ENCODE data around the gene MPHOSPH6.
"Not testable (repeated sequence)": the region's sequence is repeated elsewhere in the genome, so short reads cannot be mapped to it uniquely, and the experiment has no call there.

The MPHOSPH6 gene

GRCh38 chr16:82175627-82176026 lies 5.6 kb upstream of the MPHOSPH6 start:
- no peak for DNase-seq (ENCODE audit: low read depth, low spot score)

GRCh38 chr16:82167670-82168069 lies 2.4 kb downstream of the MPHOSPH6 start:
- no peak for DNase-seq (ENCODE audit: low read depth, low spot score)

- DNase-seq (ENCODE audit: low read depth, low spot score): no peak
Observed at GRCh38 chr16:82160226-82160625, 9.8 kb downstream of the MPHOSPH6 start.

- no peak for DNase-seq (ENCODE audit: low read depth, low spot score)
Observed at GRCh38 chr16:82157836-82158235, 12.2 kb downstream of the MPHOSPH6 start.

GRCh38 chr16:82157534-82157812 lies 12.6 kb downstream of the MPHOSPH6 start:
- no peak for DNase-seq (ENCODE audit: low read depth, low spot score)

- DNase-seq (ENCODE audit: low read depth, low spot score): no peak
Observed at GRCh38 chr16:82156761-82157533, 13.1 kb downstream of the MPHOSPH6 start.

GRCh38 chr16:82152641-82153112 lies 17.3 kb downstream of the MPHOSPH6 start:
- no peak for DNase-seq (ENCODE audit: low read depth, low spot score)

- DNase-seq (ENCODE audit: low read depth, low spot score): no peak
Observed at GRCh38 chr16:82152196-82152595, 17.8 kb downstream of the MPHOSPH6 start.

GRCh38 chr16:82150549-82150948 lies 19.5 kb downstream of the MPHOSPH6 start:
- DNase-seq (ENCODE audit: low read depth, low spot score): no peak

GRCh38 chr16:82149536-82149935 lies 20.5 kb downstream of the MPHOSPH6 start:
- DNase-seq (ENCODE audit: low read depth, low spot score): no peak

- no peak for DNase-seq (ENCODE audit: low read depth, low spot score)
Observed at GRCh38 chr16:82147546-82147945, 22.5 kb downstream of the MPHOSPH6 start.

- no peak for DNase-seq (ENCODE audit: low read depth, low spot score)
Observed at GRCh38 chr16:82146957-82147356, 23.1 kb downstream of the MPHOSPH6 start.

- DNase-seq (ENCODE audit: low read depth, low spot score): no peak
Observed at GRCh38 chr16:82146556-82146955, 23.5 kb downstream of the MPHOSPH6 start.

- not testable (repeated sequence) for DNase-seq (ENCODE audit: low read depth, low spot score)
Observed at GRCh38 chr16:82139286-82139571, 30.8 kb downstream of the MPHOSPH6 start.

GRCh38 chr16:82138478-82139285 lies 31.3 kb downstream of the MPHOSPH6 start:
- DNase-seq (ENCODE audit: low read depth, low spot score): no peak

- no peak for DNase-seq (ENCODE audit: low read depth, low spot score)
Observed at GRCh38 chr16:82137822-82138167, 32.2 kb downstream of the MPHOSPH6 start.

GRCh38 chr16:82136956-82137821 lies 32.8 kb downstream of the MPHOSPH6 start:
- peak; percentile 26 for DNase-seq (ENCODE audit: low read depth, low spot score)

- no peak for DNase-seq (ENCODE audit: low read depth, low spot score)
Observed at GRCh38 chr16:82135844-82136243, 34.2 kb downstream of the MPHOSPH6 start.

- no peak for DNase-seq (ENCODE audit: low read depth, low spot score)
Observed at GRCh38 chr16:82134846-82135245, 35.2 kb downstream of the MPHOSPH6 start.

- DNase-seq (ENCODE audit: low read depth, low spot score): no peak
Observed at GRCh38 chr16:82133798-82134197, 36.2 kb downstream of the MPHOSPH6 start.

GRCh38 chr16:82129881-82130280 lies 40.1 kb downstream of the MPHOSPH6 start:
- DNase-seq (ENCODE audit: low read depth, low spot score): no peak

- no peak for DNase-seq (ENCODE audit: low read depth, low spot score)
Observed at GRCh38 chr16:82124651-82125050, 45.4 kb downstream of the MPHOSPH6 start.

All from brain pericyte (primary cell).